GM19193 (cell line): ENCODE measurements around the gene CHD6.

ENCODE experiments used
- POLR2A ChIP-seq: IDR thresholded peaks from 4 replicates; pipeline ENCODE4 v1.6.1; 2011; ENCODE audit not compliant: insufficient read depth, insufficient read length; ENCODE audit errors: extremely low read depth

CHD6 gene

GRCh38 chr20:41499064-41499463 lies 119.1 kb downstream of the CHD6 start:
- no peak for TF ChIP-seq POLR2A

- no peak for TF ChIP-seq POLR2A
Observed at GRCh38 chr20:41497186-41497895, 120.8 kb downstream of the CHD6 start.

- TF ChIP-seq POLR2A, result no peak
Observed at GRCh38 chr20:41494451-41494850, 123.7 kb downstream of the CHD6 start.

- no peak for TF ChIP-seq POLR2A
Observed at GRCh38 chr20:41483553-41483930, 134.6 kb downstream of the CHD6 start.

- TF ChIP-seq POLR2A, result no peak
Observed at GRCh38 chr20:41482647-41483552, 135.3 kb downstream of the CHD6 start.

- TF ChIP-seq POLR2A, result no peak
Observed at GRCh38 chr20:41480054-41480770, 138.0 kb downstream of the CHD6 start.

GRCh38 chr20:41479113-41479512 lies 139.1 kb downstream of the CHD6 start:
- no peak for TF ChIP-seq POLR2A

GRCh38 chr20:41478026-41478425 lies 140.2 kb downstream of the CHD6 start:
- no peak for TF ChIP-seq POLR2A

- TF ChIP-seq POLR2A, result no peak
Observed at GRCh38 chr20:41476446-41476845, 141.7 kb downstream of the CHD6 start.

GRCh38 chr20:41476013-41476441 lies 142.2 kb downstream of the CHD6 start:
- TF ChIP-seq POLR2A, result no peak

- TF ChIP-seq POLR2A, result no peak
Observed at GRCh38 chr20:41475503-41475902, 142.7 kb downstream of the CHD6 start.

- TF ChIP-seq POLR2A, result no peak
Observed at GRCh38 chr20:41470362-41471095, 147.6 kb downstream of the CHD6 start.

GRCh38 chr20:41469868-41470267 lies 148.3 kb downstream of the CHD6 start:
- no peak for TF ChIP-seq POLR2A

GRCh38 chr20:41468994-41469600 lies 149.1 kb downstream of the CHD6 start:
- TF ChIP-seq POLR2A, result no peak
